Measurements from ENCODE around the gene UBE2N. TPM values are rescaled to one million over a fixed set of nuclear protein-coding genes. Genes with fewer than 3 reads are reported as not detected.
"Not testable (repeated sequence)": the region's sequence is repeated elsewhere in the genome, so short reads cannot be mapped to it uniquely, and the experiment has no call there.

The UBE2N gene
- total and polyA plus RNA-seq, 7 experiments from 2014 or later: 76.6 to 180 (median 78.6) TPM

DNA sequence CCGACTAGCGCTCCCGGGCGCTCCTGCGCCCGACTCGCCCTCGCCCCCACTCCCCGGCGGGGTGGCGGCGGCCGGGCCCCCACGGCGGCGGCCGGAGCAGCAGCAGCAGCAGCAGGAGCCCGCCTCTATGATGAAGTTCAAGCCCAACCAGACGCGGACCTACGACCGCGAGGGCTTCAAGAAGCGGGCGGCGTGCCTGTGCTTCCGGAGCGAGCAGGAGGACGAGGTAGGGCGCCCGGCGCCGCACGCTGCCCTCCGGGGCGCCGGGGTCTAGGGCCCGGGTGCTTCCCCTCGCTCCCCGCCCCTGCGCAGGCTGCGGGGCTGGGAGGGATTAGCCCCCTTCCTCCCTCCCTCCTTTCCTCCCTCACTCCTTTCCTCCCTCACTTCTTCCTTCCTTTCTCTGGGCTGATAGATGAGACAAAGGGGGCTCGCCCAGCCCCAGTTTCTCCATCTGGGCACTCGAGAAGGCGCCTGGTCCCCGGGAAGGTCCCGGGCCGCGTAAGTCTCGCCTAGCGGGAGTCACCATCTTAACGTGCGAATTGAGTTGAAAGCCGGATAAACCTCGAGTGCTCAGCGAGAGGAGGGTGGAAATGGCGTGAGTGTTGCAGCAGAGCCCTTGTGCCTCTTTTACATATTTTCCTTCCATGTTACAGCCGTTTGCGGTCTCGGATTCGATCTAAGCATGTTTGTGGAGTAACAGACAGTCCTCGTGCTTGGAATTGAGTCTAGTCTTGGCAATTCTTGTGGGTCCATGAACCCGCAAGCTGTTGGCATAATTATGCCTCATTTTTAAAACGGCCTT is 63.4 kb downstream of the UBE2N start:
- H3K27me3 ChIP-seq (ENCODE audit: control insufficient read depth in 2 of 2, insufficient read depth in 2 of 2, low read length in 2 of 2); H3K9me3 ChIP-seq (ENCODE audit: control insufficient read depth in 2 of 3, low read length in 3 of 3); H3K27me3 Mint-ChIP-seq; H3K36me3 ChIP-seq (ENCODE audit: control insufficient read depth in 2 of 3, insufficient read depth in 3 of 3, low read length in 3 of 3); H3K9me3 Mint-ChIP-seq; H3K36me3 Mint-ChIP-seq; CTCF ChIA-PET: not testable (repeated sequence)
- Mint-ChIP-seq H3K4me3 (peak overlapping the region; percentile 98 to 100 (median 99)), H3K4me1 (peaks cover 33 to 60% (median 50%) of the 10 kb centered on the region in 7 donors), H3K27ac (peak overlapping the region; percentile 94 to 100 (median 99))
- H3K4me3 ChIP-seq (ENCODE audit: low read length): peak overlapping the region; percentile 76
- POLR2A ChIA-PET: interaction anchor here (0.6 to 1.1 kb wide), 3 partner anchors 133 to 399 kb away, joined by 3 to 4 read pairs (median 3); no protein-coding TSS in a partner anchor
- DNase-seq: peak; percentile 47 to 73 (median 69)
- peaks cover 19 to 22% of the 10 kb centered on the region in 2 donors for H3K4me1 ChIP-seq (ENCODE audit: control insufficient read depth in 2 of 2, insufficient read depth in 2 of 2, low read length in 2 of 2)
- peak; percentile 60 for ATAC-seq
- peak overlapping the region; percentile 94 for H3K27ac ChIP-seq (ENCODE audit: low read depth, low read length)
- intact Hi-C loops (cut with micrococcal nuclease): loop anchor here (1.0 to 5.0 kb wide), 13 partner anchors 18 to 1624 kb away; partner anchors contain the start of genes CRADD (in 1 of the 2) and NDUFA12 (in 1 of the 2)

DNA sequence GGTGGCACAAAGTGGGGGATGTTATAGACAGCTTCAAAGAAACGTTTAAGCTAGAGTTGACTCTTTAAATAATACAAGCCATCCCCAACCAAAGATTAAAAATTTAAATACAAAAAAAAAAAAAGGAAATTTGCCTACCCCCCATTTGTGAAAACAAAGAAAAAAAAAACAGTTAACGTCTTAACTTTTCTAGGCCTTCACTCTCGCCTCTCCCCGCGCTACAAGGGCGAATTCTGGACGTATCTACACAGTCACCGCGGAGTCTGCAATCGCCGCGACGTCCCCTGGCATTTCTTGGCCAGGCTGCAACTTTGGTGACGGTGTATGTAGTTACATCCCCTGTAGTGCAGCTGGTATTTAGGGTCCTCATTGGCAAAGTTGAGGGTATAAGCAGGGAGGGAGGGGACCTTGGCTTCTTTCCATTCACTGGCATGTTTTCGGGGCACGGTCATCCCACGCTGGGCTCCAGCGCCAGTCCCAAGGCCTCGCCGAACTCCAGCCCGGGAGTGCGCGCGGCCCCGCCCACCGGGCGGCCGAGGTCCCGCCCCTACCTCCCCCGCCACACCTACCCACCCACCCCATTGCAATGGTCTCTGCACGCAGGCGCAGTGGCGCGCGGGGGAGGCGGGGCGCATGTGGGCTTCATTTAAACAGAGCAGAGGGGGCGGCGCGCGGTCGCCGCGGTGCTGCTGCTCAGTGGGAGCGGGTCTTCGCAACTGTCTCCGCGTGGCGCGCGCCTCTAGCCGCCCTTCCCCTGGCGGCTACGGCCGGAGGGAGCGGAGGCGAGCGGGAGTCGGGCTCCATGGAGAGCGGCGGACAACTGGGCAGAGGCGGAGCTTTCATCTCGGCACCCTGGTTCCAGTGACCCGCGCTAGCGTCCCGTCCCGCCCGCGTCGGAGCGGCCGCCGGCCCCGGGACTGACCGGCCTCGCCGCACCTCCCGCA is 64.2 kb downstream of the UBE2N start, which contains the start of gene NUDT4:
NUDT4 (plus strand) TSS at position 674 of the 944 bp plus-strand sequence. CDS start 398 bp downstream, outside the sequence.
- peak within 1 kb of the TSS; percentile 94 for H3K27ac ChIP-seq (ENCODE audit: low read depth, low read length)
- H3K36me3 ChIP-seq (ENCODE audit: control insufficient read depth in 2 of 3, insufficient read depth in 3 of 3, low read length in 3 of 3): peaks cover 0 to 7% (median 0%) of the 10 kb centered on the region in 3 experiments
- peak within 1 kb of the TSS; percentile 76 for H3K4me3 ChIP-seq (ENCODE audit: low read length)
- Mint-ChIP-seq H3K27ac (peak within 1 kb of the TSS; percentile 94 to 100 (median 99)), H3K9me3 (no peaks in the 10 kb centered on the region), H3K4me3 (peak within 1 kb of the TSS; percentile 98 to 100 (median 99)), H3K27me3 (peaks cover 0 to 5% (median 0%) of the 10 kb centered on the region in 5 donors), H3K36me3 (peaks cover 0 to 8% (median 0%) of the 10 kb centered on the region in 5 donors), H3K4me1 (peaks cover 33 to 51% (median 46%) of the 10 kb centered on the region in 7 donors)
- H3K27me3 ChIP-seq (ENCODE audit: control insufficient read depth in 2 of 2, insufficient read depth in 2 of 2, low read length in 2 of 2): no peaks in the 10 kb centered on the region
- ATAC-seq: peak; percentile 93
- POLR2A ChIA-PET: no interaction called here
- DNase-seq: peak; percentile 96 to 98 (median 97)
- H3K4me1 ChIP-seq (ENCODE audit: control insufficient read depth in 2 of 2, insufficient read depth in 2 of 2, low read length in 2 of 2): peaks cover 14 to 22% of the 10 kb centered on the region in 2 donors
- H3K9me3 ChIP-seq (ENCODE audit: control insufficient read depth in 2 of 3, low read length in 3 of 3): no peaks in the 10 kb centered on the region
- CTCF ChIA-PET: interaction anchor here (0.6 kb wide), 1 partner anchor 1363 kb away, joined by 3 read pairs; no protein-coding TSS in a partner anchor
- intact Hi-C loops (cut with micrococcal nuclease): loop anchor here (1.0 to 5.0 kb wide), 19 partner anchors 19 to 1625 kb away; partner anchors contain the start of genes CRADD (in 2 of the 2), EEA1 (in 2 of the 2), MRPL42 (in 2 of the 2) and NDUFA12 (in 1 of the 2)

DNA sequence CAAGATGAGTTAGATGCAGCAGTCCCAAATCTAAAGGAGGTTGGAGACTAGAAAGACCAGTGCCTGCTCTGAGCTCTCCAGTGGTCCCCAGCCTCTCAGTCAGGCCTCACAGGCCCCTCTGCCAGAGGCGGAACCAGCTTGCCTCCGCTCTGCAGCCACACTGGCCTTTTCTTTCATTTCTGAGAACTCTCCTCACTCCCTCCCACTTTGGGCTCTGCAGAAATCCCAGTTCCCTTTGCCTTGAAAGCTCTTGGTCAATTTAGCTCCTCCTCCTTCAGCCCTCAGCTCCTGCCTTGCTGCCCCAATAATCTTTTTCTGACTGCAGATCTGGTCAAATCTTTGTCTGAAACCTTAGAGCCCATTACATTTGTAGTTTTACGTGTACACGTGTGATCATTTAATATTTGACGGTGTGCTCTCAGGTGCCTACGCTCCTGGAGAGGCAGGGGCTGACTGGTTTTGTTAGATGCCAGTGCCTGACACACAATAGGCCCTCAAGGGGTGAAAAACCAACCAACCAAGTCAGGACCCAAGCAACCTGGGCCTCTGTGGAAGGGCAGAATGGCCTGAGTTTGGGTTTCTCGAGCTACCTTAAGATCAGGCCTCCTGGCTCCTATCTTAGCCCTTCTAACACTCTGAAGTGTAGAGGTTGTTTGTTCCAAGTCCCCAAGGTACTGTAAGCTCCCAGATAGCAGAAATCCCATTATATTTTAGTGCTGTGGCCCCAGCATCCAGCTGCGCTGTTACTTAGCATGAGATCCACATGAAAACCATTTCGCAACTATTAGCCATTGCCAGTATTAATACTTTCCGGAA is 65.1 kb downstream of the UBE2N start:
- Histone ChIP-seq H3K4me1 (ENCODE audit: control insufficient read depth in 2 of 2, insufficient read depth in 2 of 2, low read length in 2 of 2) (peaks cover 12 to 22% of the 10 kb centered on the region in 2 donors), H3K27ac (ENCODE audit: low read depth, low read length) (no peak overlapping the region), H3K36me3 (ENCODE audit: control insufficient read depth in 2 of 3, insufficient read depth in 3 of 3, low read length in 3 of 3) (peaks cover 0 to 7% (median 0%) of the 10 kb centered on the region in 3 experiments), H3K27me3 (ENCODE audit: control insufficient read depth in 2 of 2, insufficient read depth in 2 of 2, low read length in 2 of 2) (no peaks in the 10 kb centered on the region), H3K4me3 (ENCODE audit: low read length) (no peak overlapping the region), H3K9me3 (ENCODE audit: control insufficient read depth in 2 of 3, low read length in 3 of 3) (no peaks in the 10 kb centered on the region)
- H3K36me3 Mint-ChIP-seq: peaks cover 0 to 5% (median 4%) of the 10 kb centered on the region in 5 donors
- H3K27me3 Mint-ChIP-seq: peaks cover 0 to 5% (median 0%) of the 10 kb centered on the region in 5 donors
- DNase-seq (peak in 1 of 9 donors; percentile 8), ATAC-seq (no peak)
- no peaks in the 10 kb centered on the region for H3K9me3 Mint-ChIP-seq
- CTCF ChIA-PET: interaction anchor here (0.6 kb wide), 1 partner anchor 1364 kb away, joined by 3 read pairs; no protein-coding TSS in a partner anchor
- H3K27ac Mint-ChIP-seq: peak overlapping the region in 7 of 9 donors; percentile 36 to 89 (median 50)
- POLR2A ChIA-PET: no interaction called here
- intact Hi-C loops (cut with micrococcal nuclease): loop anchor here (1.0 to 5.0 kb wide), 14 partner anchors 65 to 1626 kb away; partner anchors contain the start of genes CRADD (in 2 of the 2), EEA1 (in 2 of the 2), MRPL42 (in 2 of the 2) and NDUFA12 (in 1 of the 2)
- peak overlapping the region; percentile 76 to 99 (median 84) for H3K4me3 Mint-ChIP-seq
- H3K4me1 Mint-ChIP-seq: peaks cover 26 to 42% (median 39%) of the 10 kb centered on the region in 7 donors

GRCh38 chr12:93375906-93376305 is 65.8 kb downstream of the UBE2N start:
- no peaks in the 10 kb centered on the region for H3K9me3 Mint-ChIP-seq
- Histone ChIP-seq H3K4me3 (ENCODE audit: low read length) (no peak overlapping the region), H3K9me3 (ENCODE audit: control insufficient read depth in 2 of 3, low read length in 3 of 3) (no peaks in the 10 kb centered on the region), H3K27me3 (ENCODE audit: control insufficient read depth in 2 of 2, insufficient read depth in 2 of 2, low read length in 2 of 2) (no peaks in the 10 kb centered on the region), H3K4me1 (ENCODE audit: control insufficient read depth in 2 of 2, insufficient read depth in 2 of 2, low read length in 2 of 2) (peaks cover 4 to 19% of the 10 kb centered on the region in 2 donors), H3K27ac (ENCODE audit: low read depth, low read length) (no peak overlapping the region), H3K36me3 (ENCODE audit: control insufficient read depth in 2 of 3, insufficient read depth in 3 of 3, low read length in 3 of 3) (peaks cover 0 to 7% (median 0%) of the 10 kb centered on the region in 3 experiments)
- H3K27ac Mint-ChIP-seq: peak overlapping the region in 1 of 9 donors; percentile 31
- peaks cover 0 to 5% (median 0%) of the 10 kb centered on the region in 5 donors for H3K27me3 Mint-ChIP-seq
- POLR2A ChIA-PET: no interaction called here
- intact Hi-C loops (cut with micrococcal nuclease): loop anchor here (2.0 to 5.0 kb wide), 8 partner anchors 301 to 1626 kb away; partner anchors contain the start of genes CRADD (in 1 of the 2) and NDUFA12 (in 1 of the 2)
- no peak overlapping the region for H3K4me3 Mint-ChIP-seq
- H3K36me3 Mint-ChIP-seq: peaks cover 0 to 4% (median 0%) of the 10 kb centered on the region in 5 donors
- DNase-seq (no peak), ATAC-seq (no peak)
- peaks cover 20 to 35% (median 31%) of the 10 kb centered on the region in 7 donors for H3K4me1 Mint-ChIP-seq
- CTCF ChIA-PET: no interaction called here

- Mint-ChIP-seq H3K4me3 (no peak overlapping the region), H3K4me1 (peaks cover 7 to 21% (median 13%) of the 10 kb centered on the region in 7 donors), H3K36me3 (peaks cover 0 to 4% (median 0%) of the 10 kb centered on the region in 5 donors), H3K9me3 (no peaks in the 10 kb centered on the region), H3K27me3 (peaks cover 0 to 5% (median 0%) of the 10 kb centered on the region in 5 donors), H3K27ac (no peak overlapping the region)
- ChIA-PET POLR2A (no interaction called here), CTCF (interaction anchor here (0.7 kb wide), 1 partner anchor 1269 kb away, joined by 3 read pairs; no protein-coding TSS in a partner anchor)
- Histone ChIP-seq H3K36me3 (ENCODE audit: control insufficient read depth in 2 of 3, insufficient read depth in 3 of 3, low read length in 3 of 3) (peaks cover 0 to 7% (median 0%) of the 10 kb centered on the region in 3 experiments), H3K27me3 (ENCODE audit: control insufficient read depth in 2 of 2, insufficient read depth in 2 of 2, low read length in 2 of 2) (no peaks in the 10 kb centered on the region), H3K4me3 (ENCODE audit: low read length) (no peak overlapping the region), H3K4me1 (ENCODE audit: control insufficient read depth in 2 of 2, insufficient read depth in 2 of 2, low read length in 2 of 2) (peaks cover 0 to 6% of the 10 kb centered on the region in 2 donors), H3K27ac (ENCODE audit: low read depth, low read length) (no peak overlapping the region), H3K9me3 (ENCODE audit: control insufficient read depth in 2 of 3, low read length in 3 of 3) (no peaks in the 10 kb centered on the region)
- ATAC-seq: no peak
- intact Hi-C loops (cut with micrococcal nuclease): no loop called here
- DNase-seq: no peak
Measured at GRCh38 chr12:93373961-93374656, 67.6 kb downstream of the UBE2N start.

Measured in naive thymus-derived CD4-positive, alpha-beta T cell (primary cell).